ENCODE results near the gene FOXJ2. TPM values are rescaled to one million over a fixed set of nuclear protein-coding genes. Genes with fewer than 3 reads are reported as not detected.
A peak's percentile ranks its signal among the peaks of the same experiment; 100 is the strongest.

Gene FOXJ2
- total and polyA plus RNA-seq, 2 of the 4 experiments (the other 2 are of a cell fraction): 3.0 to 8.4 TPM

GRCh38 chr12:8035440-8036010, 3.0 kb downstream of the FOXJ2 start:
- no peak overlapping the region for H2BK15ac ChIP-seq (ENCODE audit: low read depth, low read length)
- no peak overlapping the region for H3K18ac ChIP-seq (ENCODE audit: low read depth, low read length)
- H3K9me1 ChIP-seq (ENCODE audit: insufficient read depth, low read length): peaks cover 40% of the 10 kb centered on the region
- peak overlapping the region; percentile 87; the same call in 1 of the 2 replicates for H3K4me2 ChIP-seq (ENCODE audit: low read depth, low read length)
- in situ Hi-C loops (cut with MboI; ENCODE audit: low sequenced_read_pairs) (loop anchor here (25.0 kb wide), 1 partner anchor 398 kb away; no protein-coding TSS in a partner anchor), intact Hi-C loops (cut with micrococcal nuclease) (no loop called here), dilution Hi-C loops (cut with HindIII; ENCODE audit: low sequenced_read_pairs, unreplicated experiment) (no loop called here)
- H3K9me3 ChIP-seq (ENCODE audit: control insufficient read depth, insufficient read depth, low read length): no peaks in the 10 kb centered on the region
- H3K4ac ChIP-seq (ENCODE audit: low read depth, low read length): no peak overlapping the region
- ATAC-seq (ENCODE audit: low read depth) (no peak), DNase-seq (peak; percentile 57)
- peak overlapping the region; percentile 33 for H2AK9ac ChIP-seq (replicated peaks; ENCODE audit: low read depth, low read length, poor library complexity)
- H2AFZ ChIP-seq (replicated peaks; ENCODE audit: low read length, poor library complexity): no peak overlapping the region
- ChIA-PET POLR2A (ENCODE audit: unreplicated experiment) (no interaction called here), CTCF (no interaction called here)
- no peak overlapping the region for H4K91ac ChIP-seq (ENCODE audit: insufficient read depth, low read depth, low read length)
- peaks cover 56% of the 10 kb centered on the region for H4K20me1 ChIP-seq (ENCODE audit: insufficient read depth, low read length)
- no peak overlapping the region for H3K27ac ChIP-seq (ENCODE audit: insufficient read depth, low read length)
- H2BK20ac ChIP-seq (ENCODE audit: low read depth, low read length): no peak overlapping the region
- H3K27me3 ChIP-seq (ENCODE audit: control insufficient read depth, insufficient read depth, low read length): no peaks in the 10 kb centered on the region
- no TSS peak for BruUV-seq (replicated peaks)
- no peak overlapping the region for H3K4me3 ChIP-seq (ENCODE audit: insufficient read depth, low read depth, low read length)
- no peak for TF ChIP-seq ELK1 (IDR thresholded peaks at IDR 0.05; ENCODE audit: borderline replicate concordance, low read depth, low read length)
- H3K36me3 ChIP-seq (ENCODE audit: control insufficient read depth, insufficient read depth, low read length): peaks cover 4% of the 10 kb centered on the region
- peaks cover 24% of the 10 kb centered on the region for H3K4me1 ChIP-seq (ENCODE audit: control insufficient read depth, insufficient read depth, low read length)
- H3K14ac ChIP-seq (replicated peaks; ENCODE audit: low read depth, low read length): no peak overlapping the region
- H4K8ac ChIP-seq (ENCODE audit: low read depth in 2 of 2, low read length in 2 of 2): no peak overlapping the region
- no peak overlapping the region for H4K5ac ChIP-seq (ENCODE audit: low read depth, low read length)
- H2AK5ac ChIP-seq (ENCODE audit: low read depth, low read length): no peak overlapping the region
- H2BK120ac ChIP-seq (ENCODE audit: low read depth, low read length): no peak overlapping the region
- no peak overlapping the region for H2BK5ac ChIP-seq (ENCODE audit: low read depth, low read length, poor library complexity, severe bottlenecking)
- no peak overlapping the region for H3K56ac ChIP-seq (ENCODE audit: extremely low read depth, insufficient read depth, low read length)
- no peak overlapping the region for H3K23ac ChIP-seq (ENCODE audit: low read depth, low read length)
- no peak overlapping the region for H3K9ac ChIP-seq (ENCODE audit: low read depth, low read length)
- H3K79me1 ChIP-seq (ENCODE audit: low read depth in 1 of 2, low read length in 2 of 2): peaks cover 45 to 82% of the 10 kb centered on the region in 2 experiments
- no CpG with 5 or more reads among the region's 5 CpGs for WGBS, 2 experiments (ENCODE audit: extremely low coverage in 2 of 2, insufficient read length in 1 of 2)

Data from IMR-90 (cell line).